Stimulated activated CD4-positive, alpha-beta T cell treated with anti-CD3 and anti-CD28 coated beads, TNF-alpha, amount 100 ng/mL, for 4 hours (primary cell): ENCODE measurements around the gene ARHGAP23.
"Not testable (repeated sequence)": the region's sequence is repeated elsewhere in the genome, so short reads cannot be mapped to it uniquely, and the experiment has no call there.

Experiments
- DNase-seq, 3 experiments: peaks; one replicate each; pipeline ENCODE4 v3.0.0-alpha.2; 2020; ENCODE audit warnings: low read depth in 3 of 3

Gene ARHGAP23

DNA sequence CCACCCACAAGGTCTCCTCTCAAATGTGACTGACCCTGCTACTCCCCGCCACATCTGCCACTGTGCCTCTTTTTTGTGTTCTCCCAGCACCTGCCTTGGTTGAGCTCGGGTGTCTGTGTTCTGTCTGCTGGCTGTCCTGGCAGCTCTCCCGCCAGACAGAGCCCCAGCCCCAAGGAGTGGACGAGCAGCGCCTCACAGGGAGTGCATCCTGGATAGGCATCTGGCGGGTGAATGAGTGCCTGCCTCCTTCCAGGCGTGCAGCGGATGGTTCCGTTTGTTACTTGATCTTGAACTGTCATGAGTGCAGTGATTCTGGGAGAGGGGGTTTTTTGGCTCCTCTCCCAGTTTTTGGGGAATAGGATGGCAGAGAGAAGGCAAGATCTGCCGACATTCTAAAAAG lies 99.9 kb downstream of the ARHGAP23 start:
- DNase-seq: not testable (repeated sequence)

DNA sequence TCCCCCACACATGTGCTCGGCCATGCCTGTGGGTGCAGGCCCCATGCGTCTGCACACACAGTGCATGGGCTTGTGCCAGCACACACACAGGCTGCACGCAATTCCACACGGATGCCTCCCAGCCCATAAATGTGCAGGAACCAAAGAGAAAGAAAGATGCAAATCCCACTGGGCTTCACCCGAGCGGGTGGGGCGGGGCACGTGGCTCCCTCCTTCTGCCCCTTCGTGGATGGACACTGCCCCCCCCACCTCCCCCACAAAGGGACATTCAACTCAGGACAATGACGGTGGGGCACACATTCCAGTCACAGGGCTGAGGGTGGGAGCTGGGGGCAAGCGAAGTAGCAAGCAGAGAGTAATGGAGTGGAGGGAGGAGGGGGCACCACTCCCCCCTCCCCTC lies 102.6 kb downstream of the ARHGAP23 start:
- DNase-seq: not testable (repeated sequence)

DNA sequence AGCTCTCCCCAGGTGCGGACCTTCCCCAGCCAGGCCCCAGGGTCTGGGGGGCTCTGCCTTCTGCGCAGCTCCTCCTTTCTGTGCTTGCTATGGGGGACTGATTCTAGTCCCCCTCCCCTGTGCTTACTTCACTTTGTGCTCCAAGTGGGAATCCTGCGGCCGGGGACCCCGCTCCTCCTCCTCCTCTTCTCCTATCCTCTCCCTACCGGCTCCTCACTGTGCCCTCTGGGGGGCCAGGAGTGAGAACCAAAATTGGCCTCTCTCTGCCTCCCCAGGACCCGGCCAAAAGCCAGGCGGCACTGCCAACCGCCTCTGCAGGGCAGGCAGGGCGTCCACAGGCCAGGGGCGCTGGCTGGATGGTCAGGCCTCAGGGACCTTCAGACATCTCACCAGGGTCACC lies 103.5 kb downstream of the ARHGAP23 start:
- not testable (repeated sequence) for DNase-seq

DNA sequence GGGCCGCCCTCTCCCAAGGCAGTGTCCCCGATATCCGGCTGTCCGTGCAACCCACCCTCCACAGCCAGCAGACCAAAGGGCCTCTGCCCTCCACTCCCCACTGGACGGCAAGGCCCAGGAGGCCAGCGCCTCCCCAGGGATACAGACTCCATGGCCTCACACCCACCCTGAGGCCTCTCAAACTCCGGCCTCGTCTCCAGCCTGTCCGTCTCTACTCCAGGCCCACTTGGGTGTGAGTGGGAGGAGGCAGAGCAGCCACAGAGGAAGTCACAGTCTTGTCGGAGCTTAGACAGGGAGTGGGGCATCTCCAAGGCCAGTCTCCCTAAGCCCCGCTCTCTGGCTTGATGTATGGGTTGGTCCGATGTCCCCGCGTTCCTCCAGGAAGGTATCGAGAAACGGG lies 104.2 kb downstream of the ARHGAP23 start:
- DNase-seq: no peak

DNA sequence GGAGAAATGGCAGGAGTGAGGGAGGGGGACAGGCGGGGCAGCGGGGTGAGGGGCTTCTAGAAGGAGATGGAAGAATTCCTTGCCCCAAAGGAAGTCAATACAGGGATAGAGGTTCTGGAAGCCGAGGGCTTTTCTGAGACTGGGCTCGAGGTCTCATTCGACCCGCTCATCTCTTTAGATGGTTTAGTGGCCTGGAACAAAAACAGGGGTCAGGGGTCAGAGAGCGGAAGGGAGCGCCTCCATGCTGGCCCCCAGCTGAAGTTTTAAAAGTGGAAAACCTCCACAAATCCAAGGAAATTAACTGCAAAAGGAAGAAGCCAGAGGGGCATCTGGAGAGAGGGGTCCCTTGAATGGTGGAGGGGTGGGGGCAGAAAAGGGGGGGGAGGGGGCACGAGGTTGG lies 105.0 kb downstream of the ARHGAP23 start:
- no peak for DNase-seq

DNA sequence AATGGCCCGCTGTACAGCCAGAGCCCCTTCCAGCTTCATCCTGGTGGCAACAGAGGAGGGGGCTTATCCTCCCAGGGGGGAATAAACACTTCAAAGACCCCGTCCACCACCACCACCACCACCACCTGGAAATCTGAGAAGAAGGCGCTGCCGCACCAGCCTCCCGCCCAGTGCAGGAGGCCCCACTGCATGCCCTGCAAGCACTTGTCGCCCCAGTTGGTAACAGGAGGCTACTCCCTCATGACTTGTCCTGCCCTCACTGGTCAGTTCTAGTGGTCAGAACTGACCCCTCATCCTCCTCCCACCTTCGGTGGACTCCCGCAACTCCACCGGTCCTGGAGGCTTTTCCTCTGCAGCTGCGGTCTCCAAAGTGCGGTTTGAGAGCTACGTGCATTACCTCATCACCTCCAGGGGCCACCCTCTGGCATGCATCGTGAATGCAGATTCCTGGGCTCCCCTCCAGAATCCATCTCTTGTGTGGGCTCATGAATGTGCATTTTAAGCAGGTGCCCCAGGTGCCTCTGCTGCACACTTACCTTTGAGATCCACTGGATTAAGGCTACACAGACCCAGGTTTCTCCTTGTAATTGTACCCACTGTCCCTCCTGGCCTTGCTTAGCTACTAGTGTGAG lies 105.7 kb downstream of the ARHGAP23 start:
- DNase-seq: no peak

DNA sequence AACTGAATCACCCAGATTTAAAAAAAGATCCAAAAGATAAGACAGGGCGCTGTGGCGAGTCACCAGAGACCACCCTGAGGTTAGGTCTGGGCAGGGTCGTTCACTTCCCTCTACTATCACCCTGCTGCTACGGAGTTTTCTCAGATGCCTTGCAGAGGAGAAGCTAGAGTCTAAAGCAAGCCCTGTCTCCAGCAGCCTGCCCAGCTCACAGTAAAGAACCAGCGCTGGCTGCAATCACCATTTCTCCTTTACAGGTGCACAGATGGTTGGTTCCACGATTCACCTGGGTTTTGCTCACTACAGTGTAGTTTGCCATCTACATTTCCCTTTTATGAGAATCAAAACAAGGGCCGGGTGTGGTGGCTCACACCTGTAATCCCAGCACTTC lies 106.2 kb downstream of the ARHGAP23 start:
- no peak for DNase-seq

DNA sequence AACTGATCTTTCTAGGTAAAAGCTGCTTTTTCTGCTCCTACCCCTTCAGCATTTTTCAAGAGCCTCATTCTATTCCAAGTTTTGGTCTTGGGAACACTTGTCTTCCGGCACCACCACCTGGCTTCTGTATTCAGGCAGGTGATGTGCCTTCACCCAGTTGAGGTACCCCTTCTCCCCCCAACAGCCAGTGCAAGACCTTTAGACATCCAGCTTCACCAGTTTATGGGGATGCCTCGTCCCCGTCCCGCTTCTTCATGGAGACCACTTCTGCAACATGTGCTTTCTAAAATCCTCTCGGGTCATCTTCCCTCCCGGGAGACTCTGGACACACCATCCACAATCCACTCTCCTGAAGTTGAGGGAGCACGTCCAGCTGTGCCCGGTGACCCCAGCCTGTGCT lies 107.6 kb downstream of the ARHGAP23 start:
- DNase-seq: no peak

DNA sequence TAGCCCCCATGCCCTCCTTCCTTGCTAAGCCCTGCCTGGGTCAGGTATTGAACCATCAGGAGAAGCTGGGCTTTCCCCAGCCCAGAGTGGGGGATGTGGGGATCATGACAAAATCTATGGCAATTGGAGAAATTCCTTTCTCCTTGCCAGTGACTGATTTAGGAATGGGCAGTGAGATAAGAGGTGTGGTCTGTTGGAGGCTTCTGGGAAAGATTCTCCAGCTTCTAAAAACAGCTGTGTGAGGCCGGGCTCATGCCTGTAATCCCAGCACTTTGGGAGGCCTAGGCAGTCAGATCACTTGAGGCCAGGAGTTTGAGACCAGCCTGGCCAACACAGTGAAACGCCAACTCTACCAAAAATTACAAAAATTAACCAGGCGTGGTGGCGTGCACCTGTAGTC lies 108.4 kb downstream of the ARHGAP23 start:
- DNase-seq: no peak

DNA sequence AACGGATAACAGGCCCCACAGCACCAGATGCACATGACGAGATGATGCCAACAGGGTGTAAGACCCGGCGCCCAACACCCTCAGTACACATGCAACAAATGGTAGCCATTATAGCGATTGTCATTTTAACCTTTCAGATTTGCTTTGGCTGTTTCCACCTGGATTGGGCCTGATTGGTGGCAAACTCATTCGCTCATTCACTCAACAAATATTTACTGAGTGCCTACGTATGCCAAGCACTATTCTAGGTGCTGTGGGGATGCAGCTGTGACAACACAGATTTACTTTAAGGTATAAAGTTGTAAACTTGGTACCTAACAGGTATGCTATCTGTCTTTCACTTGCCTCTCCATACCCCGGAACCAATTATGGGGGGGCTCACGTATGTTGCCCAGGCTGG lies 110.6 kb downstream of the ARHGAP23 start:
- no peak for DNase-seq

DNA sequence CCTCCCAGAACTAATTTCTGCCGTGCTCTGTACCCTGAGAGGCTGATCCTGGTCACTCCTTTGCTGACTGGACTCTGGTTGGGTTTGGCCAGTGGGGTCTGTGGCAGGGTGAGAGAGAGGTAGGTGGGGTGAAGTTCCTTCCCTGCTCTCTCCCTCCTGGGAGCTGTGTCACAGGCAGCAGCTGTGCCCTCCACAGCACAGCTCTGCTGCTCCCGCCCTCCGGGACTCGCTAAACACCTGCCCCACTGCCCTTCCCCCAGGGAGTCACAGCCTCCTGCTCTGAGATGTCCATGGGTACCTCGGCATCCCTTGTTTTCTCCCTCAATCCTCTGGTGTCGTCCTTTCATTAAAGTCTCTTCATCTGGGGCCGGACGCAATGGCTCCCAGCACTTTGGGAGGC lies 111.1 kb downstream of the ARHGAP23 start:
- DNase-seq: no peak

DNA sequence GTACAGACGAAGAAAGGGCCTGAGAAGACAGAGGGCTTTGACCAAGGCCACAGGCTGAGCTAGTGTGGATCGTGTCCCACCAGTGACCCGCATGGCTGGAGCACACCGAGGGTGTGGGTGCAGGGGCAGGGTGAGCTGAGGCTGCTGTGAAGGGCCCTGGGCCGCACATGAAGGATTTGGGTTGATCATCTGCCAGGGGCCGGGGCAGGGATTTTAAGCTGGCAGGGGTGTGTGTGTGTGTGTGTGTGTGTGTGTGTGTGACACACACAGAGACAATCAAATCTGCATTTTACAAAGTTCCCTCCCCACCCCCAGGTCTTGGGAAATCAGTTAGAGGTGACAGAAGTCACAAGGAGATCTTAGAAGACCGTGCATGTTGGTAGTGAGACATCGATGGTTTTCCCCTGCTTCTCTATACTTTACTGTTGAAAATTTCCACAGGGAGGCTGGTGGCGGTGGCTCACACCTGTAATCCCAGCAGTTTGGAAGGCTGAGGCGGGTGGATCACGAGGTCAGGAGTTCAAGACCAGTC lies 112.3 kb downstream of the ARHGAP23 start:
- DNase-seq: no peak

DNA sequence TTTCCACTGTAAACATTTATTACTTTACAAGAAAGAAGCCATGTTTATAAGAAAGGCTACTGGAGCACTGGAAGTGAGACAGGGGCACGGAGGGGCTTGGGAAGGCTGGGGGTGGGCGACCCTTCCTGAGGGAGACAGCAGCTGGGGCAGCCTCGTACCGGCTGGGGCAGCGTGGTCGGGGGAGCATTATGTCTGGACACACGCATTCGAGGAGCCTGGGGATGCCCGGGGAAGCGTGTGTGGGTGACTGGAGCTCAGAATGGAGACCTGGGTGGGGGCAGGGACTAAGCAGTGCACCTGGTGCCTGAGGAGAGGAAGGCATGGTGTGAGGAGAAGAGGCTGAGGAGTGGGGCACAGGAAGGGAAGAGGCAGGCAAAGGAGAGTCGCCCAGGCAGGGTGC lies 113.0 kb downstream of the ARHGAP23 start:
- DNase-seq: no peak

DNA sequence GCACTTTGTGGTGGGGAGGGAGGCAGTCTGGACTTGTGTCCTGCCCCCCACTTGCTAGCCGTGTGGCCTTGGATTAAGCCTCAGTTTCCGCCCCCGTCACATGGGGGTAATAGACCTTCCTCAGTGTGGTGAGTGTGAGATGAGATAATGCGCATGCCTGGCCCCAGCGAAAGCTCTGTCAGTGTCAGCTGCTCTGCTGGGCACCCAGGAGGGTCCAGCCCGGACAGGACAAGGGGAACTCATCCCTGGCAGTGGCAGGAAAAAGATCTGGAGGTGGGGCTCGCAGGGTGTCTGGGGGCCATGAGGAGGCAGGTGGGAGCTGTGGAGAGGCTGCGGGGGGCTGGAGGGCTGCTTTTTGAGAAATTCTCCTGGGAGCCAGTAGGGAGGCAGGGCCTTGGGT lies 114.0 kb downstream of the ARHGAP23 start:
- no peak for DNase-seq

DNA sequence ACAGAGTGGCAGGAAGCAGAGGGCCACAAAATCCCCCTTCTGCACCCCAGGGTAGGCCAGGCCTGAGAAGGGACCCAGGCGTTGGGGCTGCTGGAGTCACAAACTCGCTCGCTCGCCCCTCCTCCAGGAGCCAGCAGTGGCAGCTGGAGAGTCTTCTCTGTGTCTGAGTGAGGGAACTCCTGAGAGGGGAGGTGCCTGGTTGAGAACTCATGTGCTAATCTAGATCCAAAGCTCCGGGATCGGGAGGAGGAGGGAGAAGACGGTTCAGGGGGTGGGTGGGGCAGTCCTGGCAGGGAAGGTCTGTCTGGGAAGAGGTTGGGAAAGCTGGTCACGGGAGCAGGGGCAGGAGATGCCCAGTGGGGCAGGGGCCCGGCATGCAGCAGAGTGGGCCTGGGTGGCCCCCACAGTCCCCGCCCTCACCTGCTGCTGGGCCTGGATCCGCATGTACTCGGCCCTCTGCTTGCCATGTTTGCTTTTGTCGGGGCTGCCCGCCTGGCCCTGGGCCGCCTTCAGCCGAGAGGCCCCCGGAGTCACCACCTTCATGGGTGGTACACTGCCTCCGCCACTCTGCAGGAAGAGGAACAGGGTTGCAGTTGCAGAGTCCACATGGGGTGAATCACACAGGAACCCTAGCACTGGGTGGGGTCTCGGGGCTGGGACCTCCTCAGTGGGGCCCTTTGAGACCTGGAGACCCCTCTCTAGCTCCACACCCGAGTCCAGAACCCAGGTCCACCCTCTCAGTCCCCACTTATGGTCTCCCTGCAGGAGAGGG lies 115.3 kb downstream of the ARHGAP23 start:
- DNase-seq: no peak

DNA sequence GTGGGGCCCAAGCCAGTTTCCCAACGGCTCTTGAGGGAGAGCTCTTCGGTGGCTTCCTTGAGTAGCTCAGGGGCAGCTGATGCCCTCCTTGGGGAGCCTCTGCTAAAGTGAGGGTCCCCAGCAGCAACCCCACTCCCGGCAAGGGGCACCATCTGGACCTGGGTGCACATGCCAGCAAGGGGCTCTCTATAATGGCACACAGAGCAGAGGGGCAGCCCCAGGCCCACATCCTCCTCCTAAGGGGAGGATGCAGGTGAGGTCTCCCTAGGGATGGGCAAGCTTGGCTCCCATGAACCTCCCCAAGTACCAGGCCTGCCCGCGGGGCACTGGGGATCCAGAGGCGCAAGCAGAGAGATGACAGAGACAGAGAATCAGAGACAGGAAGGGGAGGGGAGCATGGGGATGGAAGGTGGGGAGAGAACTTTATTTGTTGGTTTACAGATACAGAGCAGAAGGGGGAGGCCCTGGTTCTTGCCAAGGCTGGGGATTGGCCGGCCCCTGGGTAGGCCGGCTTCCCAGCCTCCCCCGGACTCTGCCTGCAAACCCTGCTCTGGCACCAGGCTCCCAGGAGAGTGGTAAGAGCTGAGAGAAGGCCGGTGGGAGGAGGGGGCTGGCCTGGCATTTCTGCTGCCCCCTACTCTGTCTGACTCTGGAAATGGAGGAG lies 116.0 kb downstream of the ARHGAP23 start:
- no peak for DNase-seq

DNA sequence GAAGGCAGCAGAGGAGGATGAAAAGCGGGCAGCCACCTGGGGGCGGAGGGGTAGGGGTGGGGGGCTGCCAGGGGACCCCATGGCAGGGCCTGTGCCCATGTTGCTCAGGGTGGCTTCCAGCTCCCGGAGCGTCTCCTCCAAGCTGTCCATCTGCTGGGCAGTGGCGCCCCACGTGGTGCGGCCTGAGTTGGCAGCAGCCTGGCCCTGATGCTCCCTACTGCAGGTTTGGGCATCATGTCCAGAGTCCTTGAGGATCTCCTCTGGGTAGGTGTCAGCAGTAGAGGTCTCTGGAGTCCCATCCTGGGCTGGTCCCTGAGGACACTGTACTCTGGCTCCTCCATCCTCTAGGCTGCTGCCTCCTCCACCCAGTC lies 116.6 kb downstream of the ARHGAP23 start:
- no peak for DNase-seq

DNA sequence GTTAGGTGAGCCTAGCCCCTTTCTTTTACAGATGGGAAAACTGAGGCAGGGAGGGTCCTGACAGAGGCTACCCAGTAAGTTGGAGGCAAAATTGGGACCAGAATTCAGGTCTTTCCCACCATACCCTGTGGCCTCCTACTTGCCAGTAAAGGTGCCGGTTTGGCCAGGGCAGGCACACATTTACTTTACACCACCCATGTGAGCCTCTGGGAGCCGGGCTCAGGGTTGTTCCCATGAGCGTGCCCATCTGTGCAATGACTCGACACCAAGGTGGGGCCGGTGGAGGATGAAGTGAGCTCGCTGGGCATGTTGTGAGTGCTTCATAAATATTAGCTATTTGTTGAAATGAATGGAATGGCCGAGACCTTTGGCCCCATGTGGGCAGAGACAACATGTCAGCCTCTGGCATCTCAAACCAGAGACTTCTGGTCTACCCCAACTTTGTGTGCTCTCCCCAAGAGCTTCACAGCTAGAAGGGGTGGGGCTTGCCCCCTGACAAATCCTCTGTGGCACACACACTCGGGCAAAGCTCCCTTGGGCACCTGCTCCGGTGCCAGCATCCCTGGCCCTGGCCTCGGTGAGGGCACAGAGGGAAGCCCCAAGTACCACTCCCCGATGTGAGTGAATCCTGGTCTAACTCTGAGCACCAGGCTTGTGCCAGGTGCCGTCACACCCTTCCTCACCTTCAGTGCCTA lies 117.4 kb downstream of the ARHGAP23 start:
- no peak for DNase-seq

DNA sequence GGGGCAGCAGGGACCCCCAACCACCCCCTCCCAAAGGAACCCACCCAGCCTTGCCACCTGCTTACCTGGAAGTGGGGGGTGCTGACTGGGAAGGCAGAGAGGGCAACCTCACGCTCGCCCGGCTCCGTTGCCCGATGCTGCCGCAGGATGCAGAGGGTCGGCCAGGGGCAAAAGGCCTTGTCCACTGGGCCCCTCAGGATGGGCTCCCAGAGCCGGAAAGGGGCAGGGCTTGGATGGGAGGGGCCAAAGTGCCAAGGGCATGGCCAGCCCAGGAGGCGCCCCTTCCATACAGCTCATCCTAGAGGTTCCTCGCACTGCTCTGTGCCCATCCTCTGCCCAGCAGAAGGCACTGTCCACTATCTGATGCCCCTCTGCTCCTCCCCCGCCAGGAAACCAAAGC lies 118.1 kb downstream of the ARHGAP23 start:
- no peak for DNase-seq

DNA sequence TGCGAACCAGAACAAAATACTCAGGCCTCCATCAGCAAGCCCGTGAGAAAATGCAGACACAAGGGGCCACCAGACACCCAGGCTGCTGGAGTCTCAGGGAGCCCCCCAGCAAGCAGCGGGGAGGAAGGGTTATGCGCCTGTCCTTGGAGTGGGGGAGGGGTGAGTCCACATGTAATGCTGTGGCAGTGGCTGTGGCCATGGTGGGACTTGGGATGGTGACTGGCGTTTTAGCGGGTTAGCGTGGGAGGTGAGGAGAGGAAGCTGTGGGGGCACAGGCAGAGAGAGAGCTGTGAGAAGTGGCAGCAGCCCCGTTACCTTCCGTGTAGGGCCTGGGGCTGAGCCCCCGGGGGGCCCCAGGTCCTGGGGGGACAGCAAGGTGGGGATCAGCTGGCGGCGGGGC lies 119.2 kb downstream of the ARHGAP23 start:
- DNase-seq: no peak

DNA sequence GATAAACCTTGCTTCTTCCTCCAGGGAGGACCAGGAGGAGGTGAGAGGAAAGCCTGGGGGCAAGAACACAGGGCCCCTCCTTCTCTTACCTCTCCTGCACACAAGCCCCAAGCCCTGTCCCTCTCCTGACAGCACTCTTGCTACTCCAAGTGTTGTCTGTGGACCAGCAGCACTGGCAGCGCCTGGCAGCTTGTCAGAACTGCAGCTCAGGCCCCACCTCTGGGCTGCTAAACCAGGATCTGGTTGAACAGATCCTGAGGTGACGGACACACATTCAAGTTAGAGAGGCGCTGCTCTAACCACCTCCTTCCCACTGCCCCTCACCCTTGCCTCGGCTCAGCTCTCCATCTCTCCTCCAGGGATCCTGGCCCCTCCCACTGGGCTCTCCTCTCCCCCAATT lies 121.0 kb downstream of the ARHGAP23 start:
- no peak for DNase-seq

DNA sequence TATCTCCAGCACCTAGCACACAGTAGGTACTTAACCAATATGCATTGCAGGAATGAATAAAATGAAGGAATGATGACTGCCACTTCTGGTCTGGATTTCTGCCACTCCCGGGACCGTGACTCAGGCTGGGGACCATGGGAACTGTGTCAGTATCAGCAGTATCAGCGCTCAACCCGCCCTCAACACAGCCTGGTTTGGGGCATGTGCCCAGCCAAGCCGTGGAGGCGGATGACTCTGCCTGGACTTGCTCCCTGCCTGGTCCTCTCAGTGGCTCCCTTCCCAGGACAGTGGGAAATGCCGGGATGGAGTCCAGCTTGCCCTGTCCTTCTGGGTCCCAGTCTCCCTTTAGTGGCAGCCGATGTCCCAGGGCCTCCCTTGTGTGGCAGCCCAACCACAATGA lies 122.4 kb downstream of the ARHGAP23 start:
- DNase-seq: no peak
